ENCODE measurements around the gene NPIPA1.
A peak's percentile ranks its signal among the peaks of the same experiment; 100 is the strongest.
"Not testable (repeated sequence)": the region's sequence is repeated elsewhere in the genome, so short reads cannot be mapped to it uniquely, and the experiment has no call there.

NPIPA1 gene

GRCh38 chr16:14930246-14930645 is 7.0 kb upstream of the NPIPA1 start:
- DNase-seq (ENCODE audit: low read depth, low spot score): not testable (repeated sequence)

GRCh38 chr16:14930971-14931370 is 6.3 kb upstream of the NPIPA1 start:
- DNase-seq (ENCODE audit: low read depth, low spot score): not testable (repeated sequence)

- DNase-seq (ENCODE audit: low read depth, low spot score): not testable (repeated sequence)
Observed at GRCh38 chr16:14932581-14933375, 4.5 kb upstream of the NPIPA1 start.

GRCh38 chr16:14937994-14938393 is 751 bp downstream of the NPIPA1 start:
- DNase-seq (ENCODE audit: low read depth, low spot score): not testable (repeated sequence)

GRCh38 chr16:14942686-14943085 is 5.4 kb downstream of the NPIPA1 start:
- not testable (repeated sequence) for DNase-seq (ENCODE audit: low read depth, low spot score)

- no peak for DNase-seq (ENCODE audit: low read depth, low spot score)
Observed at GRCh38 chr16:14955546-14956231, 18.4 kb downstream of the NPIPA1 start.

- DNase-seq (ENCODE audit: low read depth, low spot score): no peak
Observed at GRCh38 chr16:14957576-14958322, 20.5 kb downstream of the NPIPA1 start.

GRCh38 chr16:14958323-14958600 is 21.0 kb downstream of the NPIPA1 start:
- no peak for DNase-seq (ENCODE audit: low read depth, low spot score)

- peak; percentile 23 for DNase-seq (ENCODE audit: low read depth, low spot score)
Observed at GRCh38 chr16:14958970-14959369, 21.7 kb downstream of the NPIPA1 start.

- DNase-seq (ENCODE audit: low read depth, low spot score): no peak
Observed at GRCh38 chr16:14961405-14962186, 24.4 kb downstream of the NPIPA1 start.

GRCh38 chr16:14963281-14964173 is 26.3 kb downstream of the NPIPA1 start:
- DNase-seq (ENCODE audit: low read depth, low spot score): no peak

- no peak for DNase-seq (ENCODE audit: low read depth, low spot score)
Observed at GRCh38 chr16:14965328-14965727, 28.1 kb downstream of the NPIPA1 start.

- not testable (repeated sequence) for DNase-seq (ENCODE audit: low read depth, low spot score)
Observed at GRCh38 chr16:14969795-14970194, 32.6 kb downstream of the NPIPA1 start.

GRCh38 chr16:14971621-14972228 is 34.5 kb downstream of the NPIPA1 start:
- DNase-seq (ENCODE audit: low read depth, low spot score): not testable (repeated sequence)

GRCh38 chr16:14973785-14974322 is 36.6 kb downstream of the NPIPA1 start:
- not testable (repeated sequence) for DNase-seq (ENCODE audit: low read depth, low spot score)

- DNase-seq (ENCODE audit: low read depth, low spot score): not testable (repeated sequence)
Observed at GRCh38 chr16:14974331-14974655, 37.0 kb downstream of the NPIPA1 start.

- DNase-seq (ENCODE audit: low read depth, low spot score): peak; percentile 96
Observed at GRCh38 chr16:14974656-14975417, 37.6 kb downstream of the NPIPA1 start, which contains the start of gene PDXDC1. PDXDC1 (plus strand) TSS chr16:14975026; CDS start chr16:14975200, 174 bp downstream.

- DNase-seq (ENCODE audit: low read depth, low spot score): peak; percentile 23
Observed at GRCh38 chr16:14975418-14976194, 38.4 kb downstream of the NPIPA1 start.

Measured in ELF-1 (cell line).